Measurements from ENCODE around the gene INSIG1.

The INSIG1 gene

DNA sequence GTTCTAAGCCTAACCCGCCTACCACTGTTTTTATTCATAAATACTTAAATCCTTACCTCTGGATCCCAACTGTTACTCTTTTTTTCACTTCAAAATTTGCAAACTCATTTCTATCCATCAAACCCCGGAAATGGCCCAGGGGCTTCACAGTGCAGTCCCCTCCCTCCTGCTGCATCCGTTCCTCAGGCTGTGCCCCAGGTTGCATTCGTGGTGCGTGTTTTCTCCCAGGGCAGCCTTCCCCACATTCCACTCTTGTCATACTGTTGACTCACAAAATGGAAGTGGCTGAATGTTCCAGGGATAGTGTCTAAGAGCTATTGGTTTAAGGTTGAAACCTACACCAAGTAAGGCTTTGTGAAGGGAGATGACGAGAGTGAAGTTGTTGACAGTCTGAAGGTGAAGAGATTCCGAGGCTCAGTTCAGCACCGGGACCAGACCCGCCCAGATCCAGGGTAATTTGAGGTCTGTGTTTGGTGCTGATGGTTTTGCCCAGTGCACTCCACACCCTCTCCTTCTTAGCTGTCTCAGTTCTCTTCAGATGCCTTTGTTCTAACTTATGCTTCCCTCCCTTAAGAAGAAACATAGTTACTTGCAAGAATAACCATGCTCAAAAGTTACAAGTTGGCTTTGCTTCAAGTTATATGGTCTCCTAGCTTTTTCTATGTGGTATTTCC lies 7.7 kb downstream of the INSIG1 start:
- no peak for DNase-seq

DNA sequence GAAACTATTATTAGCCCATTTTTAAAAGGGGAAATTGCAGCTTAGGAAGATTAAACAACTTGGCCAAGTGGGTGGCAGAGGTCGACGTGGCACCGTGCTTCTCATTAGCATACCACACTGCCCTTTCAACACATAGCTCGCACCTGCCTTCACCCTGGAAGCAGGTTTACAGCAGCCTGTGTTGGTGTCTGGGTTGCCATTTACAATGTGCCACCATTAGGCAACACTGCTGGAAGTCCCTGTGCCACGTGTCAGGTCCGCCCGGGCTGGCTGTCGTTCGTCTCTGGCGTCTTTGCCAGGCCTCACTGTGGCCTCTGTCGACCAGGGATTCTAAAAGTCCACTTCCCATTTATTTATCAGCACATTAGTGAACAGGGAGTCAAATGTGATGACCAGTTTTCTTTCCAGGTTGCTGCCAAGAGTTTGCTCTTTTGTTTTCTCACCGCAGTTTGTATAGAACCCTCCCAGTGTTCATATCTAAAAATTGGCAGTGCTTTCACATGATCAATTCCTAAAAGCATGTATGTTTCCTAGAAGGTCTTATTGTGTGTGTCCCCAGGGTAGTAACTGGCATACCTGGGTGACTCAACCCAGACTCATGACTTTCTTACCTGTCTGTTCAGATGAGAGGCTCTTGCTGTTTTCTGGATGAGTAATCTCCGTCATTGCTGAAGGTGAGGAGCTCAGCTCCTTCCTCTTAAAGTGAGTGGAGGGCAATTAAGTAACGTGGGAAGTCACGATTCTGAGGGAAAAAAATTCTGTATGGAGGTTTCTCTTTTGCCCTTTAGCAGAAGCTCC lies 9.2 kb downstream of the INSIG1 start:
- DNase-seq = no peak

- DNase-seq = no peak
Measured at GRCh38 chr7:155308330-155309020, 10.8 kb downstream of the INSIG1 start.

DNA sequence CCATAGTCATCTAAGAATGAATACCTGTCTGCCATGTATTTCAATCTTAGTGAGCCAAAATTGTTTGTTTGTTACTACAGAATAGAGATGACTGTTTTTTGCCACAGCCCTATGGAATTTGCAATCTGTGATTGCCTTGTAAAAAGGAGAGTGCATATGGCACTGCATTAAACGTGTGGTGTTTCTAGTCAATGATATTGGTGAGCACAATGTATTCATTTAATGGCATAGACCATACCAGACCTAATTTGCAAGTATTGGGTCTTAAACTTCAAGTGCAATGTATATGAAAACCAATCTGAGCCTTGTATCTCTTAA lies 11.3 kb downstream of the INSIG1 start:
- DNase-seq = no peak

DNA sequence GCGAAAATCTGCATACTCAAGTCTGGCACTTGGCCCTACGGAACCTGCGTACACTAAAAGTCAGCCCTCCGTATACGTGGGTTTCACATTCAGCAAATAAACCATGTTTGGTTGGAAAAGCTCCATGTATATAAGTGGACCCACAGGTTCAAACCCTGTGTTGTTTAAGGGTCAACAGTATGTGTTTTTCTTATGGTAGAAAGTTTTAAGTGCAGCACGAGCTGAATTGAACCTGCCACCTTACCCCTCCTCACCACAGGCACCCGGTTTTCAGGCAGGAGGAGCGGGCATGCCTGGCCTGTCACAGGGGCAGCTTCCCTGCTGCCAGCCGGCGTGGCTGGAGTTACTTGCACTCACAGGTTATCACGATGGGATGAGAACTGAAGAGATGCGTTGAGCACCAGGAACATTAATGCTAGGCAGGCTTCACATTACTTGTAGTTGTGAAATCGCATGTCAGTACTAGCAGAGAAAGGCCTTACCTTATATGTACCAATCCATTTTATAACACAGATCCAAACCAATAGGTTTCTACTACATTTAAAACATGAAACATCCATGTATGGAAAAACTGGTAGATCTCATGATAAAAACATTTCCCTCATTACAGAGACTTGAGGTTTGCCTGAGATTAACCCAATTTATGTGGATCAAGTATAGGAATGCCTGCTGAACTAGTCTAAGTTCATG lies 12.9 kb downstream of the INSIG1 start:
- DNase-seq = no peak

DNA sequence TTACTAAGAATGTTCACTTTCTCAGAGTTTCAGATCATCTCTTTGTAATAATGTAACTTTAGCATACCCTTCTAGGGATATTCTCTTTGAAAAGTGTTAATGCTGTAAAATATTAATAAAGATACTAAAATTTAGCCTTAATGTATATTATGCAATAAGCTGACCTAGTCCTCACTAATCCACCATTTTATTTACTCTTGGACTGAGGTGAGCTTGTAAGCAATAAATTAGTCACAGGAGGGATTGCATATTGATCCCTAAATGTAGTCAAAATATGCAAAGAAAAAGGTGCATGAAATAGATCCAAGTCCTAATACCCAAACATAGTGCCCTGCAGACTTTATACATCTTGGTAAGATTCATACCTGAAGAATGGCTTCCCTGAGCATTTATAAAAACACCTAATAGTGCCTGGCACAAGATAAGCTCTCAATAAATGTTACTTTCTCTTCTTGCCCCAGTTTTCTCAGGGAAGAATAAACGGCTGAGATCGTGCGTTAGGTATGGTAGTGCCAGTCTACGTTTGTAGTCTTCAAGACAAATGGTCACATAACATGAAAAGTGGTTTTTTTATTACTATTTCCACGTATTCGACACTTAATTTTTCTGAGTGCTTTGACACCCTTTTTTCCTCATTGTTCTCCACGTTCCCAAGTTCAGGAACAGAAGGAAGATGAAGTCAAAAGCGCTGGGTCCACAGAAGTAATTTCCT lies 14.3 kb downstream of the INSIG1 start:
- DNase-seq = no peak

GRCh38 chr7:155312633-155313032 lies 15.0 kb downstream of the INSIG1 start:
- no peak for DNase-seq

- DNase-seq = no peak
Measured at GRCh38 chr7:155313096-155313495, 15.4 kb downstream of the INSIG1 start.

GRCh38 chr7:155315977-155316376 lies 18.3 kb downstream of the INSIG1 start:
- DNase-seq = no peak

GRCh38 chr7:155316427-155317113 lies 18.9 kb downstream of the INSIG1 start:
- DNase-seq = no peak

GRCh38 chr7:155317114-155317434 lies 19.4 kb downstream of the INSIG1 start:
- DNase-seq = no peak

DNA sequence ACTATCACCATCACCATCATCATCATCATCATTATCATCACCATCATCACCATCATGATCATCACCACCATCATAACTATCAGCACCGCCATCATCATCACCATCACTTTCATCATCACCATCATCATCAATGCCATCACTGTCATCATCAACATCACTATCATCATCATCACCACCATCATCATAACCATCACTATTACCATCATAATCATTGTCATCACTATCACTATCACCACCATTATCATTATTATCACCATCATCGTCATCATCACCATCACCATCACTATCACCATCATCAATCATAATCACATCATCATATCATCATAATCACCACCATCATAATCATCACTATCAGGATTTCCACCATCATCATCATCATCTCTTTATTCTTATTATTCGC lies 20.6 kb downstream of the INSIG1 start:
- DNase-seq = no peak

- DNase-seq = no peak
Measured at GRCh38 chr7:155322530-155322929, 24.9 kb downstream of the INSIG1 start.

- no peak for DNase-seq
Measured at GRCh38 chr7:155323001-155323638, 25.4 kb downstream of the INSIG1 start.

- no peak for DNase-seq
Measured at GRCh38 chr7:155324012-155324917, 26.6 kb downstream of the INSIG1 start.

DNA sequence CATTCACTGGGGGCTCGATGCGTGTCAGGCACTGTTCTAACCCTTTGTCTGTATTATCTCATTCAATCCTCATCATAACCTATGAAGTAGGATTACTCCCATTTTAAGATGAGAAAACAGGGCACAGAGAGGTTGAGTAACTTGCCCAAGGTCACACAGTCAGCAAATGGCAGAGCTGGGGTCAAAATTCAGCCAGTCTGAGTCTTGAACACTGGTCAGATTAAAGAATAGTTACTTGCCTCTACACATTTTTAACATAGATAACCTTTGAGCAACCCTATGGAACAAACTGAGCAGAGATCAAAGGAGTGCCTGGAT lies 27.2 kb downstream of the INSIG1 start:
- DNase-seq = no peak

GRCh38 chr7:155326385-155326784 lies 28.7 kb downstream of the INSIG1 start:
- DNase-seq = no peak

- no peak for DNase-seq
Measured at GRCh38 chr7:155327590-155328320, 30.1 kb downstream of the INSIG1 start.

DNA sequence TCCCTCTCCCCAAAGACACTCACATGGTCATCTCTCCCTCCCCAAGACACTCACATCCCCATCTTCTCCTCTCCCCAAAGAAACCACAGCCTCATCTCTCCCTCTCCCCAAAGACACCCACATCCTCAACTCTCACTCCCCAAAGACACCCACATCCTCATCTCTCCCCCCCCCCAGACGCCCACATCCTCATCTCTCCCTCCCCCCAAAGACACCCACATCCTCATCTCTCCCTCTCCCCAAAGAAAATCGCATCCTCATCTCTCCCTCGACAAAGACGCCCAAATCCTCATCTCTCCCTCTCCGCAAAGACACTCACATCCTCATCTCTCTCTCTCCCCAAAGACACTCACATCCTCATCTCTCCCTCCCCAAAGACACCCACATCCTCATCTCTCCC lies 31.5 kb downstream of the INSIG1 start:
- no peak for DNase-seq

GRCh38 chr7:155331396-155331795 lies 33.7 kb downstream of the INSIG1 start:
- DNase-seq = peak; percentile 15
